HCT116 (cell line): ENCODE measurements around the gene FMN2. TPM values are rescaled to one million over a fixed set of nuclear protein-coding genes. Genes with fewer than 3 reads are reported as not detected.

Experiments used
- ATAC-seq: fragments of 200-7000 bp; cut with Tn5 transposase; 2 replicates; pipeline ENCODE4 v1.9.1; 2020; ENCODE audit warnings: mild to moderate bottlenecking, moderate library complexity
- BruUV-seq: library from RNA; stranded (reverse); fragments of 400-500 nt; replicated peaks from 2 replicates; lab custom pipeline; 2021; lab: Mats Ljungman, UMichigan
- CTCF ChIA-PET: fragments of 300-600 bp; sonication (Branson Sonifier 250); formaldehyde crosslinking; loops from one replicate; lab custom pipeline; 2021; ENCODE audit warnings: antibody characterized with exemption; lab: Charles Lee
- POLR2A ChIA-PET: fragments of 300-600, 350-600 bp; sonication (Branson Sonifier 250); formaldehyde crosslinking; loops from one replicate; lab custom pipeline; 2021; ENCODE audit warnings: antibody characterized with exemption; lab: Charles Lee
- RAD21 ChIA-PET, 2 experiments: fragments of 300-600 bp; sonication (Branson Sonifier 250); formaldehyde crosslinking; loops; one replicate each; lab custom pipeline; 2023; ENCODE audit warnings: low total read pairs in 2 of 2; ENCODE audit not compliant: uncharacterized antibody in 2 of 2, unreplicated experiment in 2 of 2, low non-redundant PET in 1 of 2; lab: Charles Lee
- DNase-seq: peaks from one replicate; pipeline ENCODE4 v3.0.0-alpha.2; 2010; ENCODE audit warnings: low read depth, low spot score
- H2AFZ ChIP-seq: fragments of 200-600 bp; shearing (Covaris generic), sonication (generic); 2 replicates; pipeline ENCODE4 v1.6.1; 2017; ENCODE audit warnings: low read depth, mixed run types, mixed read lengths, antibody characterized with exemption, low read length; ENCODE audit not compliant: poor library complexity, severe bottlenecking
- H3K27ac ChIP-seq: 2 replicates; pipeline ENCODE4 v1.5.1; 2012; ENCODE audit warnings: low read depth, low read length
- H3K27me3 ChIP-seq: fragments of 200-600 bp; sonication (generic); 2 replicates; pipeline ENCODE4 v1.6.1; 2016; ENCODE audit warnings: mixed run types, low read length, mixed read lengths; ENCODE audit not compliant: insufficient read depth
- H3K36me3 ChIP-seq, 2 experiments: fragments of 200-500 bp in 1 of 2; fragments of 200-600 bp in 1 of 2; sonication (Bioruptor generic) in 1 of 2; sonication (generic) in 1 of 2; 2 replicates each; pipeline versions ENCODE4 v1.5.1 to v1.6.1; 2014 to 2016; ENCODE audit warnings: low read length in 2 of 2, inconsistent platforms in 1 of 2, mixed read lengths in 1 of 2, mixed run types in 1 of 2; ENCODE audit not compliant: insufficient read depth in 2 of 2, control insufficient read depth in 1 of 2
- H3K4me1 ChIP-seq, 2 experiments: fragments of 200-600 bp in 1 of 2; sonication (generic) in 1 of 2; 2 replicates each; pipeline versions ENCODE4 v1.5.1 to v1.6.1; 2012 to 2017; ENCODE audit warnings: low read length in 2 of 2, inconsistent platforms in 1 of 2, mild to moderate bottlenecking in 1 of 2, mixed read lengths in 1 of 2, mixed run types in 1 of 2, moderate library complexity in 1 of 2; ENCODE audit not compliant: insufficient read depth in 2 of 2, control insufficient read depth in 1 of 2
- H3K4me2 ChIP-seq: fragments of 200-600 bp; sonication (generic); 2 replicates; pipeline ENCODE4 v1.6.1; 2017; ENCODE audit warnings: mixed run types, low read length, mixed read lengths
- H3K4me3 ChIP-seq, 2 experiments: fragments of 200-600 bp in 1 of 2; sonication (generic) in 1 of 2; replicated peaks in 1 of 2; 2 replicates each; pipeline ENCODE4 v1.5.1; 2011 to 2016; ENCODE audit warnings: low read length in 2 of 2, control low read depth in 1 of 2, low read depth in 1 of 2, mild to moderate bottlenecking in 1 of 2, mixed read lengths in 1 of 2, mixed run types in 1 of 2
- H3K79me2 ChIP-seq: fragments of 200-600 bp; sonication (generic); 2 replicates; pipeline ENCODE4 v1.6.1; 2017; ENCODE audit warnings: mild to moderate bottlenecking, mixed run types, low read length, moderate library complexity, mixed read lengths; ENCODE audit not compliant: insufficient read depth
- H3K9ac ChIP-seq: fragments of 200-600 bp; sonication (generic); 2 replicates; pipeline ENCODE4 v1.6.1; 2016; ENCODE audit warnings: low read length, mixed read lengths
- H3K9me2 ChIP-seq: fragments of 200-600 bp; sonication (generic), shearing (Covaris generic); 2 replicates; pipeline ENCODE4 v1.6.1; 2017; ENCODE audit warnings: mixed run types, mild to moderate bottlenecking, moderate library complexity; ENCODE audit not compliant: insufficient read depth
- H3K9me3 ChIP-seq, 2 experiments: fragments of 200-500 bp in 1 of 2; fragments of 200-600 bp in 1 of 2; sonication (Bioruptor generic) in 1 of 2; sonication (generic) in 1 of 2; 2 replicates each; pipeline ENCODE4 v1.6.1; 2014 to 2017; ENCODE audit warnings: low read length in 2 of 2, mixed read lengths in 2 of 2, inconsistent platforms in 1 of 2, low read depth in 1 of 2, mild to moderate bottlenecking in 1 of 2, mixed run types in 1 of 2, moderate library complexity in 1 of 2; ENCODE audit not compliant: control insufficient read depth in 1 of 2, insufficient read depth in 1 of 2
- H4K20me1 ChIP-seq: fragments of 200-600 bp; sonication (generic), shearing (Covaris generic); 2 replicates; pipeline ENCODE4 v1.6.1; 2017; ENCODE audit warnings: mixed run types, mild to moderate bottlenecking, moderate library complexity; ENCODE audit not compliant: insufficient read depth
- CEBPB ChIP-seq: IDR thresholded peaks from 2 replicates; pipeline ENCODE4 v1.6.1; 2012; ENCODE audit warnings: low read depth
- CTCF ChIP-seq, 3 experiments: fragments of 200-600 bp in 1 of 3; sonication (generic) in 1 of 3; IDR thresholded peaks in 2 of 3; conservative IDR thresholded peaks in 1 of 3; 2 replicates each; pipeline ENCODE4 v1.5.1; 2012 to 2017; ENCODE audit warnings: low read depth in 2 of 3, low read length in 2 of 3, antibody characterized with exemption in 1 of 3, borderline replicate concordance in 1 of 3, control low read depth in 1 of 3, mild to moderate bottlenecking in 1 of 3, mixed read lengths in 1 of 3, mixed run types in 1 of 3, moderate library complexity in 1 of 3; ENCODE audit not compliant: insufficient read depth in 1 of 3
- EGR1 ChIP-seq: IDR thresholded peaks from 2 replicates; pipeline ENCODE4 v1.6.1; 2012; ENCODE audit warnings: low read depth
- ELF1 ChIP-seq: IDR thresholded peaks from 2 replicates; pipeline ENCODE4 v1.6.1; 2012; ENCODE audit warnings: low read depth, borderline replicate concordance
- EZH2 ChIP-seq: fragments of 200-600 bp; sonication (generic); IDR thresholded peaks from 2 replicates; pipeline ENCODE4 v1.6.1; 2017; ENCODE audit warnings: antibody characterized with exemption, mixed run types
- FOSL1 ChIP-seq: IDR thresholded peaks from 2 replicates; pipeline ENCODE4 v1.6.1; 2012; ENCODE audit warnings: low read depth
- MAX ChIP-seq: IDR thresholded peaks from 2 replicates; pipeline ENCODE4 v1.6.1; 2012
- POLR2AphosphoS5 ChIP-seq: IDR thresholded peaks from 2 replicates; pipeline ENCODE4 v1.6.1; 2011; ENCODE audit warnings: mild to moderate bottlenecking, low read depth, low read length, moderate library complexity
- REST ChIP-seq: IDR thresholded peaks from 2 replicates; pipeline ENCODE4 v1.6.1; 2012; ENCODE audit warnings: low read depth
- SIN3A ChIP-seq: IDR thresholded peaks from 2 replicates; pipeline ENCODE4 v1.6.1; 2012; ENCODE audit warnings: low read depth
- SRF ChIP-seq: IDR thresholded peaks from 2 replicates; pipeline ENCODE4 v1.6.1; 2012; ENCODE audit warnings: low read depth
- TCF7L2 ChIP-seq: IDR thresholded peaks from 2 replicates; pipeline ENCODE4 v1.7.0; 2011; ENCODE audit warnings: borderline replicate concordance, inconsistent platforms; ENCODE audit not compliant: insufficient read depth, insufficient read length; ENCODE audit errors: extremely low read depth
- ZBTB33 ChIP-seq: IDR thresholded peaks from 2 replicates; pipeline ENCODE4 v1.6.1; 2011; ENCODE audit warnings: mild to moderate bottlenecking, low read length, moderate library complexity; ENCODE audit not compliant: insufficient replicate concordance; ENCODE audit errors: extremely low read depth
- ZFX ChIP-seq: fragments of 450-650 bp; IDR thresholded peaks from 2 replicates; pipeline ENCODE4 v1.6.1; 2017
- ZNF274 ChIP-seq: fragments of 200-500 bp; sonication (Bioruptor generic); IDR thresholded peaks from 2 replicates; pipeline ENCODE4 v1.6.1; 2014; ENCODE audit warnings: mild to moderate bottlenecking, low read depth, low read length, inconsistent platforms
- intact Hi-C: fragments of 100-400 bp; cut with micrococcal nuclease; formaldehyde crosslinking; loops from 2 replicates; pipeline ENCODE4 v1.10.0; 2022
- total RNA-seq: library from RNA; stranded (reverse); gene quantifications from one replicate; pipeline ENCODE4 v1.2.1, GENCODE V29; 2021; ENCODE audit not compliant: unreplicated experiment

Gene FMN2
- total RNA-seq, 1 experiment from 2014 or later = not detected

GRCh38 chr1:240342251-240342625 is 250.6 kb downstream of the FMN2 start:
- H3K27ac ChIP-seq = no peak overlapping the region
- BruUV-seq = no TSS peak
- no peak for TF ChIP-seq POLR2AphosphoS5
- no peak for TF ChIP-seq CEBPB
- no peak for TF ChIP-seq FOSL1
- TF ChIP-seq EGR1 = no peak
- TF ChIP-seq SIN3A = no peak
- TF ChIP-seq ELF1 = no peak
- TF ChIP-seq CTCF (IDR thresholded peaks at IDR 0.05 in 2 of 3, conservative IDR thresholded peaks at IDR 0.05 in 1 of 3; ENCODE audit: borderline replicate concordance in 1 of 3, insufficient read depth in 1 of 3, low read depth in 2 of 3, low read length in 2 of 3) = no peak
- no peak for TF ChIP-seq TCF7L2
- no peak for TF ChIP-seq ZBTB33
- no peak for TF ChIP-seq MAX
- no peak for TF ChIP-seq SRF
- no peak for TF ChIP-seq ZFX
- no peak for TF ChIP-seq ZNF274
- TF ChIP-seq REST = no peak
- no peak for TF ChIP-seq EZH2
- TF ChIP-seq, all 23 proteins: peak for 0
- Histone ChIP-seq H3K36me3 (no peaks in the 10 kb centered on the region), H3K4me1 (no peaks in the 10 kb centered on the region), H3K27me3 (no peaks in the 10 kb centered on the region), H3K4me3 (no peak overlapping the region), H3K9me3 (peaks cover 12% of the 10 kb centered on the region in 2 experiments; a peak in 2 of 4 replicates), H3K4me2 (no peak overlapping the region), H2AFZ (no peak overlapping the region), H3K9me2 (no peaks in the 10 kb centered on the region), H3K79me2 (no peaks in the 10 kb centered on the region), H4K20me1 (no peaks in the 10 kb centered on the region), H3K9ac (no peak overlapping the region)
- ATAC-seq = no peak
- intact Hi-C loops = no loop called here
- DNase-seq = no peak
- ChIA-PET POLR2A (no interaction called here), RAD21 (no interaction called here), CTCF (no interaction called here)
